ENCODE data around the gene HAGH. TPM values are rescaled to one million over a fixed set of nuclear protein-coding genes. Genes with fewer than 3 reads are reported as not detected.
"Not testable (repeated sequence)": the region's sequence is repeated elsewhere in the genome, so short reads cannot be mapped to it uniquely, and the experiment has no call there.

HAGH gene
- total and polyA plus RNA-seq, 4 donors: 50.2 to 79.0 (median 55.6) TPM

DNA sequence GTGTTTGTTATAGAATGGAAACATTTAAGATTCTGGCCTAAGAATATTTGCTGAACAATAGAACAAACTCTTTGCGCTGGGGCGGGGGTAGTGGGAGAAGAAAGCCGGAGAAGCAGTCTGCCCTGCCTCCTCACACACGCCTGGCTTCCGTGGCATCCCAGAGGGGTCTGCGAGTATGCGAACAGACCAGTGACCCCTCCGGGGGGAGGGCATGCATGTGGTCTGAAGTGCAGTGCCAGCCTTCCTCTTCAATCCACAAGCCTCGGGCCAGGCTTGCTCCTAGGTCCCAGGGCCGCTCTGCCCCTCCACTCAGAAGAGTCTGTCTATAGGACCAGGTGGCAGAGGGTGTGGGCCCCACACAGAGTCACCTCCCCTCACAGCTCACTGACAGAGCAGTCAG lies 19.0 kb downstream of the HAGH start:
- no peak overlapping the region for H3K4me3 ChIP-seq (ENCODE audit: low read length in 2 of 2)
- no peaks in the 10 kb centered on the region for H3K9me3 ChIP-seq (ENCODE audit: control insufficient read depth, low read length)
- no peak overlapping the region for H3K27ac ChIP-seq (ENCODE audit: low read depth in 1 of 2, low read length in 2 of 2)
- ATAC-seq (ENCODE audit: low FRiP score) (no peak), DNase-seq (no peak)
- H3K27me3 ChIP-seq (ENCODE audit: control insufficient read depth in 1 of 2, insufficient read depth in 2 of 2, low read length in 1 of 2): no peaks in the 10 kb centered on the region
- intact Hi-C loops (cut with DNase I): no loop called here
- H3K36me3 ChIP-seq (ENCODE audit: control insufficient read depth in 1 of 2, insufficient read depth in 2 of 2, low read length in 1 of 2): peaks cover 0 to 2% of the 10 kb centered on the region in 2 donors
- 85 to 91% methylated on average over 10 of the region's 10 CpGs for WGBS, 2 donors
- no peaks in the 10 kb centered on the region for H3K4me1 ChIP-seq (ENCODE audit: control insufficient read depth in 1 of 2, insufficient read depth in 2 of 2, low read length in 2 of 2)

- Histone ChIP-seq H3K9me3 (ENCODE audit: control insufficient read depth, low read length) (peaks cover 2% of the 10 kb centered on the region), H3K36me3 (ENCODE audit: control insufficient read depth in 1 of 2, insufficient read depth in 2 of 2, low read length in 1 of 2) (no peaks in the 10 kb centered on the region), H3K4me3 (ENCODE audit: low read length in 2 of 2) (no peak overlapping the region), H3K4me1 (ENCODE audit: control insufficient read depth in 1 of 2, insufficient read depth in 2 of 2, low read length in 2 of 2) (no peaks in the 10 kb centered on the region), H3K27me3 (ENCODE audit: control insufficient read depth in 1 of 2, insufficient read depth in 2 of 2, low read length in 1 of 2) (no peaks in the 10 kb centered on the region), H3K27ac (ENCODE audit: low read depth in 1 of 2, low read length in 2 of 2) (no peak overlapping the region)
- DNase-seq: no peak
- intact Hi-C loops (cut with DNase I): no loop called here
- WGBS, 2 donors: 84 to 85% methylated on average over 10 of the region's 10 CpGs
- no peak for ATAC-seq (ENCODE audit: low FRiP score)
Observed at GRCh38 chr16:1800701-1801100, 25.9 kb downstream of the HAGH start.

DNA sequence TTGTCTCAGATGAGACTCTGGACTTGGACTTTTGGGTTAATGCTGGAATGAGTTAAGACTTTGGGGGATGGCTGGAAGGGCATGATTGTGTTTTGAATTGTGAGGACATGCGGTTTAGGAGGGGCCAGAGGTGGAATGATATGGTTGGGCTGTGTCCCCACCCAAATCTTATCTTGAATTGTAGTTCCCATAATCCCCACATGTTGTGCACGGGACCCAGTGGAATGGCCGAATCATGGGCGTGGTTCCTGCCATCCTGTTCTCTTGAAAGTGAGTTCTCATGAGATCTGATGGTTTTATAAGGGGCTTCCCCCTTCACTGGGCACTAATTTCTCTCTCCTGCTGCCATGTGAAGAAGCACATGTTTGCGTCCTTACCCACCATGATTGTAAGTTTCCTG lies 27.4 kb downstream of the HAGH start:
- H3K9me3 ChIP-seq (ENCODE audit: control insufficient read depth, low read length); intact Hi-C loops (cut with DNase I); H3K36me3 ChIP-seq (ENCODE audit: control insufficient read depth in 1 of 2, insufficient read depth in 2 of 2, low read length in 1 of 2); H3K27ac ChIP-seq (ENCODE audit: low read depth in 1 of 2, low read length in 2 of 2); H3K4me3 ChIP-seq (ENCODE audit: low read length in 2 of 2); ATAC-seq (ENCODE audit: low FRiP score); H3K4me1 ChIP-seq (ENCODE audit: control insufficient read depth in 1 of 2, insufficient read depth in 2 of 2, low read length in 2 of 2); DNase-seq; H3K27me3 ChIP-seq (ENCODE audit: control insufficient read depth in 1 of 2, insufficient read depth in 2 of 2, low read length in 1 of 2): not testable (repeated sequence)
- WGBS, 2 donors: 71 to 86% methylated on average over 5 of the region's 5 CpGs

- DNase-seq (peak in 1 of 2 donors; percentile 66), ATAC-seq (ENCODE audit: low FRiP score) (no peak)
- Histone ChIP-seq H3K36me3 (ENCODE audit: control insufficient read depth in 1 of 2, insufficient read depth in 2 of 2, low read length in 1 of 2) (no peaks in the 10 kb centered on the region), H3K9me3 (ENCODE audit: control insufficient read depth, low read length) (peaks cover 2% of the 10 kb centered on the region), H3K27me3 (ENCODE audit: control insufficient read depth in 1 of 2, insufficient read depth in 2 of 2, low read length in 1 of 2) (no peaks in the 10 kb centered on the region), H3K4me3 (ENCODE audit: low read length in 2 of 2) (no peak overlapping the region), H3K27ac (ENCODE audit: low read depth in 1 of 2, low read length in 2 of 2) (no peak overlapping the region), H3K4me1 (ENCODE audit: control insufficient read depth in 1 of 2, insufficient read depth in 2 of 2, low read length in 2 of 2) (no peaks in the 10 kb centered on the region)
- 80% methylated on average over 32 of the region's 32 CpGs for WGBS, 2 donors
- intact Hi-C loops (cut with DNase I): no loop called here
Observed at GRCh38 chr16:1794908-1795666, 31.5 kb downstream of the HAGH start.

- H3K36me3 ChIP-seq (ENCODE audit: control insufficient read depth in 1 of 2, insufficient read depth in 2 of 2, low read length in 1 of 2): no peaks in the 10 kb centered on the region
- DNase-seq: peak in 1 of 2 donors; percentile 70
Observed at GRCh38 chr16:1794221-1794871, 32.3 kb downstream of the HAGH start.

GRCh38 chr16:1793578-1794220 lies 32.9 kb downstream of the HAGH start, which contains the start of gene IGFALS:
IGFALS (minus strand) TSS chr16:1793705; CDS start chr16:1793652, 53 bp downstream.
- Histone ChIP-seq H3K27me3 (ENCODE audit: control insufficient read depth in 1 of 2, insufficient read depth in 2 of 2, low read length in 1 of 2) (no peaks in the 10 kb centered on the region), H3K4me3 (ENCODE audit: low read length in 2 of 2) (no peak within 1 kb of the TSS), H3K4me1 (ENCODE audit: control insufficient read depth in 1 of 2, insufficient read depth in 2 of 2, low read length in 2 of 2) (no peaks in the 10 kb centered on the region), H3K9me3 (ENCODE audit: control insufficient read depth, low read length) (peaks cover 2% of the 10 kb centered on the region), H3K27ac (ENCODE audit: low read depth in 1 of 2, low read length in 2 of 2) (no peak within 1 kb of the TSS), H3K36me3 (ENCODE audit: control insufficient read depth in 1 of 2, insufficient read depth in 2 of 2, low read length in 1 of 2) (no peaks in the 10 kb centered on the region)
- WGBS, 2 donors: 59 to 60% methylated on average over 21 to 28 of the region's 28 CpGs
- DNase-seq (peak in 1 of 2 donors; percentile 72), ATAC-seq (ENCODE audit: low FRiP score) (no peak)
- intact Hi-C loops (cut with DNase I): no loop called here

More at GRCh38 chr16:1794221-1794871, 32.3 kb downstream of the HAGH start:
- Histone ChIP-seq H3K4me3 (ENCODE audit: low read length in 2 of 2) (no peak overlapping the region), H3K27me3 (ENCODE audit: control insufficient read depth in 1 of 2, insufficient read depth in 2 of 2, low read length in 1 of 2) (no peaks in the 10 kb centered on the region), H3K9me3 (ENCODE audit: control insufficient read depth, low read length) (peaks cover 2% of the 10 kb centered on the region), H3K27ac (ENCODE audit: low read depth in 1 of 2, low read length in 2 of 2) (no peak overlapping the region), H3K4me1 (ENCODE audit: control insufficient read depth in 1 of 2, insufficient read depth in 2 of 2, low read length in 2 of 2) (no peaks in the 10 kb centered on the region)
- intact Hi-C loops (cut with DNase I): no loop called here
- 47 to 56% methylated on average over 18 of the region's 18 CpGs for WGBS, 2 donors
- ATAC-seq (ENCODE audit: low FRiP score): no peak

DNA sequence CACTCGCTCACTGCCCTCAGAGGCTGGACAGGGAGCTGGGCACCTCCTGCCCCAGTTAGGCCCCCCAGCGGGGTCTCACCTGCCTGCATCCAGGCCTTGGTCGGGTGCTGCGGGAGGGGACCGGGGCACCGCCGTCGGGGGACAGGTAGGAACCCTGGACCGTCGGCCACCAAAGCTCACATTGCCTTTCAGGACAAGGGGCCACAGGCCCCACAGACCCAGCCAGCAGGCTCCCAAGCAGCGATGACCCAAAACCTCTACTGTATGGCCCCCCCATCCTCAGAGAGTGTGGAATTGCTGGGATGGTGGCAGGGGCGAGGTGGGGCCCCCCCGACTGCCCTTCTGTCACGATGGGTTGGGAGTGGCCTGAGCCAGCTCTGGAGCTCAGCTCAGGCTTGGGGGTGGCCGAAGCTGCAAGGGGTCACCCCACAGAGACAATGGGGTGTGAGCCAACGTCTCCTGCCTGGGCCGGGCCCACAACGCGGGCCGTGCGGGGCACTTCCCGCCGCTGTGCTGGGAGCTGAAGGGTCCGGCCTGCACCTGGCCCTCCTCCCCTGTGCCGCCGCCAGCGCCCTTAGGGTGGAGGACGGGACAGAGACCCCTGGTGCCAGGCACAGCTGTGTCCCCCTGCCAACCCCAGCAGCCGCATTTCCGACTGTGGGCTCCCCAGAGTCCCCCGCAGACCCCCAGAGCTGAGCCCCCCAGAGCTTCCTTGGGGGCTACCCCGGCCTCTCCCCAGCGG lies 33.6 kb downstream of the HAGH start:
- Histone ChIP-seq H3K4me1 (ENCODE audit: control insufficient read depth in 1 of 2, insufficient read depth in 2 of 2, low read length in 2 of 2) (no peaks in the 10 kb centered on the region), H3K27ac (ENCODE audit: low read depth in 1 of 2, low read length in 2 of 2) (no peak overlapping the region), H3K36me3 (ENCODE audit: control insufficient read depth in 1 of 2, insufficient read depth in 2 of 2, low read length in 1 of 2) (no peaks in the 10 kb centered on the region), H3K27me3 (ENCODE audit: control insufficient read depth in 1 of 2, insufficient read depth in 2 of 2, low read length in 1 of 2) (no peaks in the 10 kb centered on the region), H3K9me3 (ENCODE audit: control insufficient read depth, low read length) (peaks cover under 1% of the 10 kb centered on the region), H3K4me3 (ENCODE audit: low read length in 2 of 2) (no peak overlapping the region)
- peak; percentile 45 to 73 for DNase-seq
- intact Hi-C loops (cut with DNase I): no loop called here
- WGBS, 2 donors: 86 to 89% methylated on average over 28 to 33 of the region's 33 CpGs
- no peak for ATAC-seq (ENCODE audit: low FRiP score)

DNA sequence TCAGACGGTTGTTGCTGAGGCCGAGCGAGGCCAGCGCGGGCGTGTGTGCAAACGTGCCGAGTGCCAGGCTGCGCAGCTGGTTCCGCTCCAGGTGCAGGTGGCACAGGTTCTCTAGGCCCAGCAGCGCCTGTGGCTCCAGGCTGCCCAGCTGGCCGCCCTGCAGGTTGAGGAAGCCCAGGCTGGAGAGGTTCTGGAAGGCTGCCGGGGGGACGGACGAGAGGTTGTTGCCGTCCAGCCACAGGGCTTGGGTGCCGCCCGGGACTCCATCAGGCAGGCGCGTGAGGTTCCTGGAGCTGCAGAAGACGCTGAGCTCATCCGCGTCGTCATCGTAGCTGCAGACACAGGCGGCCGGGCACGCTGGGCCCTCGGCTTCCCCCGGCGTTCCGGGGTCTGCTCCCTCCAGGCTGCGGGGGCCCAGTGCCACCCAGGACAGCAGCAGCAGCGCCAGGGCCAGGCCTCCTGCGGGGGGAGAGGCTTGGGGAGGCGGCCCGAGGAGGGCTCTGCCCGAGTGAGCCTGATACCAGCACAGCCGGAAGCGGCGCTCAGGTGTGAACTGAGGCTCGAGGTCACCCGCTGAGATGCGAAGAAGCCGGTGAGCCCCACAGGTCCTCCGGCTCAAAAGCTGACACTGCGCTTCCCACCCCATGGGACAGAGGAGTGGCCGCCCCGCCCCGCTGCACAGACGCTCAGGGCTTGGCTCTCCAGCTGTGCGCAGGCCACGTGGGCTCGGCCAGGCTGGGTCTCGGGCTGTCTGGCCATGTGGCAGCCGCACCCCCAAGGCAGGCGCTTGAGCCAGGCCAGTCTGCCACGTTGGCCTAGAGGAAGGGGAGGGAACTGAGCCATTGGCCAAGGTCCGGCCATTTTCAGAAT lies 34.4 kb downstream of the HAGH start:
- H3K27me3 ChIP-seq (ENCODE audit: control insufficient read depth in 1 of 2, insufficient read depth in 2 of 2, low read length in 1 of 2): no peaks in the 10 kb centered on the region
- ATAC-seq (ENCODE audit: low FRiP score): no peak
- no peak overlapping the region for H3K27ac ChIP-seq (ENCODE audit: low read depth in 1 of 2, low read length in 2 of 2)
- no peak overlapping the region for H3K4me3 ChIP-seq (ENCODE audit: low read length in 2 of 2)
- no peaks in the 10 kb centered on the region for H3K9me3 ChIP-seq (ENCODE audit: control insufficient read depth, low read length)
- intact Hi-C loops (cut with DNase I): no loop called here
- no peaks in the 10 kb centered on the region for H3K4me1 ChIP-seq (ENCODE audit: control insufficient read depth in 1 of 2, insufficient read depth in 2 of 2, low read length in 2 of 2)
- peak; percentile 41 to 76 for DNase-seq
- 84 to 85% methylated on average over 57 to 59 of the region's 59 CpGs for WGBS, 2 donors
- H3K36me3 ChIP-seq (ENCODE audit: control insufficient read depth in 1 of 2, insufficient read depth in 2 of 2, low read length in 1 of 2): no peaks in the 10 kb centered on the region

Data from aorta (tissue), 5 donors.